GM19324 (cell line): Measurements from ENCODE around the gene HTRA1.

Experiments
- ATAC-seq: cut with Tn5 transposase; IDR thresholded peaks from one replicate; pipeline ENCODE4 v1.9.1; 2021; ENCODE audit warnings: mild to moderate bottlenecking, moderate library complexity; ENCODE audit not compliant: unreplicated experiment, low FRiP score

Gene HTRA1

DNA sequence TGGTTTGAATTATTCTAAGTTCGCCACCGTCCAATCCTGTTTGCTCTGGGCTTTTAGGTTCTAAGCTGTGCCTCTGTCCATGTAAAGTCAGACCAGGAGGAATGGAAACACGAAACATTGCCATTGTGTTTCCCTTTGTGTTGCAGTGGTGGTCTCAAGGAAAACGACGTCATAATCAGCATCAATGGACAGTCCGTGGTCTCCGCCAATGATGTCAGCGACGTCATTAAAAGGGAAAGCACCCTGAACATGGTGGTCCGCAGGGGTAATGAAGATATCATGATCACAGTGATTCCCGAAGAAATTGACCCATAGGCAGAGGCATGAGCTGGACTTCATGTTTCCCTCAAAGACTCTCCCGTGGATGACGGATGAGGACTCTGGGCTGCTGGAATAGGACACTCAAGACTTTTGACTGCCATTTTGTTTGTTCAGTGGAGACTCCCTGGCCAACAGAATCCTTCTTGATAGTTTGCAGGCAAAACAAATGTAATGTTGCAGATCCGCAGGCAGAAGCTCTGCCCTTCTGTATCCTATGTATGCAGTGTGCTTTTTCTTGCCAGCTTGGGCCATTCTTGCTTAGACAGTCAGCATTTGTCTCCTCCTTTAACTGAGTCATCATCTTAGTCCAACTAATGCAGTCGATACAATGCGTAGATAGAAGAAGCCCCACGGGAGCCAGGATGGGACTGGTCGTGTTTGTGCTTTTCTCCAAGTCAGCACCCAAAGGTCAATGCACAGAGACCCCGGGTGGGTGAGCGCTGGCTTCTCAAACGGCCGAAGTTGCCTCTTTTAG, 52.9 kb downstream of the HTRA1 start:
- ATAC-seq, result no peak

DNA sequence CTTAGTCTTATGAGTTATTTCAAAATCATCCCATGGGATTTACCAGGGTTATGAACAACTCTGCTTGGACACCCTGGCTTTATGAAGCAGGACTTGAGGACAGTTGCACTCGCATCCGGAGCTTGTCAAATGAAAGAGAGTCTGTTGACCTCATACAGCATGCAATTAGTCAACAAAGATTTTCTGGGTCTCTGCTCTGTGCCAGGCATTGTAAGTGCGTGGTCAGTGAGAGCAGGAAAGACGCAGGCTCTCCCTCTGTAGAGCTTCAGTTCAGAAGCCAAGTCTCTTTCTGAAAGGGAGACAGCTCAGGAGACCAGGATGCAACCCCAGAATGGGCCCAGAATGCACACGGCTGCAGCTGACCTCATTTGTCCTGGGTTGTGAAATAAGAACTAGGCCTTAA, 53.7 kb downstream of the HTRA1 start:
- no peak for ATAC-seq

DNA sequence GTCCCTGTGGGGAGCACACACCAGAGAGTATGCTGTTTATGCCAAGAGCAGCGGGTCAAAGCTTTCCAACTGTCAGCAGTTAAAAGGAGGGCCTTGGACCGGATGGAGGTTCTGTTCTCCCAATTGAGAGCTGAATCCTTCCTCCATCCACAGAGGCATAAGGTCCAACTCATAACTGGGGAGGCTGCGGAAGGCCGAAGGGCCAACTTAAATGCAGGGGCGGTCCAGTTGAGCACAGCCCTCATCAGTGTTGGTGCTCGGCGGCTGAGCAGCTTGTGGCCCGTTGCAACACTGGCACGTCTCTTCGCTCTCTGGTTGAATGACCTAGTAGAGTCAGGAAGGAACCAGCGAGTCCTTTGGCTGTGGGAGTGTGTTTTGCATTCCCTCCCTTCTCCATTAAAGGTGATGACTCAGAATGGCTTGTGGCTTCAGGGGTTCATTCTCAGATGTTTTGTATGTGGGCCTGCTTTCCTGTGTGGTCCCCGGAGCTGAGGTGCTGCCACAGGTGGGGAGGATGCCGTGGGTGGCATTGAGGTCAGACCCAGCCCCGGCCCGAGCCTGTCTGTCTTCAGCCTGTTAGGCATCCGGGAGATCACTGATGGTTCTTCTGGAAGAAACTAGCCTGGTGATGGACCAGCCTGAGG, 54.4 kb downstream of the HTRA1 start:
- ATAC-seq, result no peak

DNA sequence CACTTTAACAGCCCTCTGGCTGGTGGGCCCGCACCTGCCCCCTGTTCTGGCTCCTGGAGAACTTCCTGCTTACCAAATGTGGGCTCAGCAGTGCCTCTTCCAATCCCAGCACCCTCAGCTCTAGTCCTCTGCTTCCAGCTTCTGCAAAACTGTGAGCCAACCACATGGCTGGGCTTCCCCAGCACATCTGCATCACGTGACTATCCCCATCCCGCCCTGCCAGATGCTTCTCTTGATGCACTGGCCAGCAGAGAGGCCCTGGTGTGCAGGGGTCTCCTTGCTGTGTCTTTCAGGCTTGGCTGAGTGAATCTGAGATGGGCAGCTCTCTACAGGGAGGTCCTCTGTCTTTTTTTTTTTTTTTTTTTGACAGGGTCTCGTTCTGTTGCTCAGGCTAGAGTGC, 55.4 kb downstream of the HTRA1 start:
- ATAC-seq, result no peak

DNA sequence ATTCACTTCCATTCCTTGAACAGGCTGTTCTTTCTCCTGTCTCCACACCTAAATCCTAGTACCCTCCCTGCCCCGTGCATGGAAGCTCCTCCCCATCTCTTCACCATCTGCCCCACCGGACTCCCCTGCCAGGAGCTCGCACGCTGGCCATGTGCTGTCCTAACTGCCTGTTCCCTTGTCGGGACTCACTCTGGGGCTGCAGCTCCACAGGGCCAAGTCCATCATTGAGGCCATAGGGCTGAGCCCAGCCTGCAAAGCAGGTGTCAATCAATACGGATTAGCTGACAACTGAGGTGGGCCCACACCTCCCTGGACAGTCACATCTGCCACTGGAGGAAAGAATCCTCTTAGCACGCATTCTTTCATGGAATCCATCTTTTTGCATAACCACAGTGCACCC, 57.8 kb downstream of the HTRA1 start:
- ATAC-seq, result no peak

DNA sequence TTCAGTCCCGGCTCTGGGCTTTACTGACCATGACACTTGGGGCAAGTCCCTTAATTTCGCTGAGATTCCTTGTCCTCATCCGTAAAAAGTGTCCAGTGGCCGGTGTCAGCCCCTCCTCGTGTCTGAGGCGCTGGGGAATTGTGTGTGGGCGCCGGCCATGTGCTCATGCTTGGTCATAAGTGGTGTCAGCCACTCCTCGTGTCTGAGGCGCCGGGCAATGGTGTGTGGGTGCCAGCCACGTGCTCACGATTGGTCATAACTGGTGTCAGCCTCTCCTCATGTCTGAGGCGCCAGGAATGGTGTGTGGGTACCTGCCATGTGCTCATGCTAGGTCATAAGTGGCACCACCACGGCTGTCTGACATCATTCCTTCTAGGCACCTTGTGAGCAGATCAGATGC, 58.5 kb downstream of the HTRA1 start:
- no peak for ATAC-seq

DNA sequence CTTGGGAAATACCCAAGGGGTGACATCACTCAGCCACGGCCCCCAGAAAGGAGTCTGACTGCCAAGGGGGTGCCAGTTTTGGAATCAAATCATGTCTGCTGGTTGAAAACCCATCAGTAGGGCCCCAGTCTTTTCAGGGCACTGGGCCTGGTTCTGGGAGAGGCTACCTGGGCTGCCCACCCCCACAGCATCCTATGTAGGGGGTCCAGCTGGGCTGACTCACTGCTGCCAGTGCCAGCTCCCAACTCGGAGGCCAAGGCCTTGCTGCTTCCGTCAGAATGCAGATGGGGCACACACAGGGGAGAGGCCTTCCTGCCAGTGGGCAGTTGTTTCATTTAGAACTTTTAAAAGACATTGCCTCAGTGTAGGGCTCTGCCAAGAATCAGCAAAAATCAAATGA, 59.7 kb downstream of the HTRA1 start:
- ATAC-seq, result no peak

DNA sequence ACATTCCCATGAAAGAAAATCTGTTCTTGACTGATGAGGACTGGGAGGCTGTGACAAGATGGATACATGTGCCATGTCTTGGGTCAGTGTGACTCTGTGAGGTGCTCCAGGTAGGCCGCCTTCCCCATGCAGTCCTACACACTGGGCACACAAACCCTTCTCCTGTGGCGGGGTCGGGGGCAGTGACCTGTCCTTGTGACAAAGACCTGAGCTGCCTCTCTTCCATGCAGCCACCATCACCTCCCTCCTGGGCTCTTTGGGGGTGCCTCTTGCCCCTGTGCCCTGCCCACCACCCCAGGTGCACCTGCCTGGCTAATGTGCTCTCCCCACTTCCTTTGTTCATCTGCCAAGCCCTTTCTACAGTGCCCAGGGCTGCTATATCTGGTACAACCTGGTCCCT, 63.5 kb downstream of the HTRA1 start:
- ATAC-seq, result no peak

DNA sequence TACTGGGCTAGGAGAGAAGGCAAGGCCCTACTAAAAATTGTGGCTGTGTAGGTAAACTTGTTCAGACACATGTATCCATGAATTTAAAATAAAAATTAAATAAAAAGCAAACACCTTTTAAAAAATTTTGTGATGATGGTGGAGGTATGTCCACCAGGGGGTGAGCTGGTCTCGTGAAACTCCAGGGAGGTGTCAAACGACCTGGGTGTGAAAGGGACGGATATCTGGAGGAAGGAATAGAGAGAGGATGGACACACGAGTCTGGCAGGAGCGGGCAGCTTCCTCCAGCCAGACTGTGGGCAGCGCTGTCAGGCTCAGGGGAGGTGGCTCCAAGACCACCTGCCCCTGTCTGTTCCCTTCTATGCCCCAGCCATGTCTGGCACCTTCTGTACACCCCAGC, 64.4 kb downstream of the HTRA1 start:
- no peak for ATAC-seq

DNA sequence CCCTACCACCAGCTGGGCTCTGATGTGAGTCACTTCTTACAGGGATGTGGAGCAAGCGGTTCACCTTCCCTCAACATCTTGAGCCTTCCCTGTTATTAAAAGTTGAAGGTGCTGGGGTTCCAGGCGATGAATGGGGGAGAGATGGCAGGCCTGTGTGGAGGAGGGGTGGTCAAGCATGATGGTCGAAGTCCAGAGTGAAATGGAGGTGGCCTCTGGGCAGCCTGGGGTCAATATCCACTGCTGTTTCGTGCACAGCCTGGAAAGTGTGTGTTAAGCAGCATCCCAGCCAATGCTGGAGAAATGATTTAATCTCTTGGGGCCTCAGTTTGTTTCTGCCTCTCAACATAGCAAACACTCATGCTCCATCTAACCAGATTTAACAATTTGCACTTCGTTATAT, 65.5 kb downstream of the HTRA1 start:
- no peak for ATAC-seq

DNA sequence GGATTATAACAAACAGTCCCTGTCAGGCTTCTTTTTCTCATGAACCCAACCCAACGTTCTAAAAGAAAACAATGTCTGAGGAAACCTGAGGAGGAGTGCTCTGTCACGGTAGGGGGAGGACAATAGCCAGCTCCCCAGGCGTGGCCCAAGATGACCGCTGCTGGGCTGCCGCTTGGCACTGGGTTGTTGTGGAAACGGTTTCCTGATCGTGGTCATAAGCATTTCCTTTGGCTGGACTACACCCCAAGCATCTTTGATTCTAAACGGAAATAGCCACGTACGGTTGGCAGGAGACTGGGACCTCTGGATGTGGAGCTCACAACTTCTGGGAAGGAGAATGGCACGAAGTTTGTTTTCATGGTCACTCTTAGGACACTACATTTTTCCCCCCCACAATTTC, 68.8 kb downstream of the HTRA1 start:
- ATAC-seq, result no peak

DNA sequence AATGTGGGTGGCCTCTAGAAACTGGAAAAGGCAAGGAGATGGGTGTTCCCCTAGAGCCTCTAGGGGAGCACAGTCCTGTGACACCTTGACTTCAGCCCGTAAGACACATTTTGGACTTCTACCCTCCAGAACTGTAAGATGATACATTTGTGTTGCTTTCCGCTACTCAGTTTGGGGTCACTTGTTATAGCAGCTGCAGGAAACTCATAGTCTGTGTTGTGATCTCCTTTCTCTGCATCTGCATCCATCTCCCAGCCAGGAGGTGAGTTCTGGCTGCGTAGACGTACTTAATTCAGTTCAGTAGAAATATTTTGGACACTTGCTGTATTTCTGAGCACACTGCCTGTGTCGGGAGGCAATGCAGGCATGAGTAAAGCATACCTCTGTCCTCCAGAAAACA, 69.9 kb downstream of the HTRA1 start:
- no peak for ATAC-seq

DNA sequence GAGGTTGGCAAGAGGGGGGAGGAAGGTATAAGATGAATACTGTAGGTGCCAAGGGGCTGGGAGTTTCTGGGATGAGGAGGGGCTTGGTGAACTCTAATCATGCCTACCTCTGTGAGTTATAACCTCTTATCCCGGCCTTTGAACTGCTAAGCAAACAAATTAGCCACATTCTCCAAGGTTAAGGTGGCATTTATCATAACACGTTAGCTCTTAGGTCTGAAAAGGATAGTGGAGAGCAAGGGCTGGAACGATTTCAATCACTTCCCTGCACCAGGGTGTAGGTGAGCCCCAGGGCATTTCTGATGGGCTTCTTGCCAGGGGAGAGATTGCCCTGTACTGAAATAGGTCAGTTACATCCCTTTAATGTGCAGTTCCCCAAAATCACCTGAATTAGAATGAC, 70.6 kb downstream of the HTRA1 start:
- ATAC-seq, result no peak

DNA sequence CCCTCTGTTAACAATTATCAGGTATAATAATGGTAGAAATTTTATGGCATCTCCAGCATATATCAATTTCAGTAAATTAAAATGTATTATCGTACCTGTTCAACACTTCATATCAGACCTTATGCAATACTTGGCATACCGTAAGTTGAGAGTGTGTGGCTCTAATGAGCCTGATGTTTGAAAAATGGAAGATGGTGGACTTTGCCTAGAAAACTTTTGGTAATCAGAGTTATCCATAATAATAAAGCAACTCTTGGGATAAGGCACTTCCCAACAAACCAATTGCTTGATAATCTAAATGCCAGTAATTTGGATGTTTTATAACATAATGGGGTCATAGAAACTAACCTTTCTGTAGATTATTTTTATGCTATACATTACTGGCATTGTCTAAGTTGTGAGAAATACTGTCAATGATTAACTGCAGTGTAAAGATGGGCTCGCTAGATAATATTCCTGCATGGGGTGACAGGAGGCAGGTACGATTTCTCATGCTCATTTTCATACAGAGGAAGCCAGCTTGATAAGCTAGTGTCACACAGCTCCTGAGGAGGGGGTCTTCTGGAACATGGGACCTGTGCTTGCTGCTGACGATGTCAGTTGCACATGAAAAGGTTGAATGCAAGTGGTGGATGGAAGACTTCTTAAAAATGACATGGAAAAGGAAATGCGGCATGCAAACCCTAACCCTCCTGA, 71.4 kb downstream of the HTRA1 start:
- ATAC-seq, result no peak

DNA sequence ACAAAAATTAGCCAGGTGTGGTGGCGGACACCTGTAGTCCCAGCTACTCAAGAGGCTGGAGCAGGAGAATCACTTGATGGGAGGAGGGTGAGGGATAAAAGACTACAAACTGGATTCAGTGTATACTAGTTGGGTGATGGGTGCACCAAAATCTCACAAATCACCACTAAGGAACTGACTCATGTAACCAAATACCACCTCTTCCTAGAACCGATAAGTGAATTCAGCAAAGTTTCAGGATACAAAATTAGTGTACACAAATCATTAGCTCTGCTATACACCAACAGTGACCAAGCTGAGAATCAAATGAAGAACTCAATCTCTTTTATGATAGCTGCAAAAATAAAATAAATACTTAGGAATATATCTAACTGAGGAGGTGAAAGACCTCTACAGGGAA, 76.2 kb downstream of the HTRA1 start:
- no peak for ATAC-seq

DNA sequence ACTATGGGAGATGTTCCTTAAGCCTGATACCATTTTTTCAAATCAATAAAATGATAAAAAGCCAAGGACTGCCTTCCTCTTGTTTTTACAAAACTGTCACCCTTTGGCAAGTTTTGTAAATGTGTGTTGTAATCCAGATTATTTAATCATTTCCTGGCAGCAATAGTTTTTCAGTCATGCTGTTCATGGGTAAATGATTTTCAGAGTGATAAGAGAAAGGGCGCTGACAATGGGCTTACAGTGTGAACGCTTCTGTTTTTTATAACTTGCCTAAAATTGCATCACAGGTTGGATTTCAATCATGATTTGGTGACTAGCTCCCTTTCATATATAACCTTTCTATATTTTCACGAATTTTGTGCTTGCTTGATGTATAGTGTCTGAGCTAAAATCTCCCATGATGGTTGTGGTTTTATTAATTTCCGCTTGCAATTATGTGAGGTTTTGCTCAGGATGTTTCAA, 80.2 kb downstream of the HTRA1 start:
- no peak for ATAC-seq

DNA sequence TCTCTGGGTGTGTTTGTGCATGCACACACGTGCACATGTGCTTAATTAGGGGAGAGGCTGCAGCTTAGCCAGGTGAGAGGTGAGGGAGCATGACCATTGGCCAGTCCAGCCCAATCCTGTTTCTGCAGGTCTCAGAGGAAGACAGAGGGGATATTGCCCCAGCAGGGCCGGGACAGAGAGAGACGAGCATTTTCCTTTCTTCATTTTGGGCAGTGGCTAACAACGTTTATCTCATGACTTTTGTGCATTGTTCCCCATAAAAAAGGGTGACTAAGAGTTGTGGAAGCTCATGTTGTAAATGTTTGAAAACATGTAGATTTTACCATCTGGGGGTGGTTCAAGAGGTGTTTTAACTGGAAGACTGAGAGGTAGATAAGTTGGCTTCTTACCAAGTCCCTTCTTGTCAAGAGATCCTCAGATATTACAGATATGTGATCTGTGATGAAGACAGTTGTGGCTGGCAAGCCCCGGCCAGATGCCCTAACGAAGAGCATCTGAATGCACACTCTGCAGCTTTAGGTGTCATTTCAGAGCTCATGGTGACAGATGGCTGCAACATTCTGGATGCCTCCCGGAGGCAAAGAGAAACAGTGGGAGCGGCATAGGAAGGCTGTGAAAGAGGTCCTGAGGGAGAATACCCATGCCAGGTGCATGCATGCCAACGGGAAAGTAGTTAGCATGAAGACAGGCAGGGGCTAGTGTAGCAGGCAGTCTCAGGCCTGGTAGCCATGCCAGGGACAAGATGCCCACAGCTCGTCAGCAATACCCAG, 82.5 kb downstream of the HTRA1 start:
- no peak for ATAC-seq

DNA sequence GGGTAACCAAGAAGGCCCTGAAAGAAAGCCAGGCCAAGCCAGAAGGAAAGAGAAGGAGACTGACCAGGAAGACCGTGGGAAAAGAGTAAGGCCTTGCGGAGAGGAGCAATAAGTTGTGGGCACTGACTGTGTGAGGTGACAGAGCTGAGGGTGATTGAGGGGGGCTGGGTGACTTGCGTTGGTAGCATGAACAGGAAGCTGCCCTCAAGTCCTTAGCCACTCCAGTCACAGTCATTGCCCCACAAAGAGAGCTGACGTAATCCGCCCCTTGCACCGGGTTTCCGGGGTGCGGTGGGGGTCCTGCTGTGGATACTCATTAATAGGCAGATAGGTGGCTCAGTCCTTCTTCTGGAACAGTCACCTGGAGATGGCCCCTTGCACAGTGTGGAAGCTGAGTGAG, 83.1 kb downstream of the HTRA1 start:
- ATAC-seq, result no peak

DNA sequence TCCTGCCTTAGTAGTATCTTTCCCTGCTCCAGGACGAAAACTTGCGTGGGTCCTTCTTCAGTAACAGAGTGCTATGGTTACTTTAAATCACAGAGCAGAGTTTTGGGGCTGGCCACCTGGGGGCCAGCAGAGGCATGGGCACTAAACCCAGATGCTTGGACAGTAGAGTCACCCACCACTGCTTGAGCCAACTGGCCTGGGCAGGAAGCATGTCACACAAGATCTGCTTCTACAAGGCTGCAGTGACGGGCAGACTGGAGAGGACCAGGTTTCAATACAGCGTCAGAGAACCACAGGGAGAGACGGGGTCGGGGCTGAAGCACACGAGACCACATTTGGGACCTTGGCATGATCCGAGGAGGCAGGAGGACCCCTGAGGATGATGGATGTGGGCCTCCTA, 84.9 kb downstream of the HTRA1 start:
- ATAC-seq, result no peak

DNA sequence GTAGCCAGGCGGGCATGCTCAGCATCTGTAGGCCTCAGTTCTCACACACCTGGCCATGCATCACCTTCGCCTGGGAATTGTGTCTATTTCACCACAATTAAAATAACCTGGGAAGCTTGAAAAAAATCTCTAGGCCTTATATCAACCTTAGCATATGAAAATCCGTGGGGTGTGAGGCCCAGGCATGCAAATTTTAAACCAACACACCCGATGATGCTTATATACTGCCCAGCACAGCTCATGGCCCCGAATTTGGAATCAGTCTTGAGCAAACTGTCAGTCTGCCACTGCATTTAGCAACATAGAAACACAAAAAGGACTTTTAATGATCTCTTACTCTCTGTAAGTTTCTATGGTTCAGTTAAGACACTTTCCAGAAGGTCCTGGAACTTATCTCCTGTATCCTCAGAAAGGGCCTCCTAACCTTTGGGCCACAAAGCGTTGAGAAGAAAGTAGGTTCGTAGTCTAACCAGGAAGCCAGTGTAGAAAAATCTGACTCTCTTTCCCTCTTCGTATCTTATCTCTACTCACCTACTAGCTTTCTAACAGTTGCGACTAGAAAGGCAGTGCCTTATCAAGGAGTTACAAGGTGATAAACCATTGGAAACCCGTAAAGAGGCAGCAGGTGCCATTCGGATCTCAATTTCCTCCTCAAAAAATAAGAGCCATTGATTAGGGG, 87.2 kb downstream of the HTRA1 start:
- no peak for ATAC-seq
